GM10847 (cell line): ENCODE results near the gene IGFL2.

ENCODE experiments used
- POLR2A ChIP-seq: IDR thresholded peaks from 2 replicates; pipeline ENCODE4 v1.6.1; 2011; ENCODE audit not compliant: insufficient read length; ENCODE audit errors: extremely low read depth

IGFL2 gene

GRCh38 chr19:46198756-46199155 lies 50.7 kb downstream of the IGFL2 start:
- TF ChIP-seq POLR2A = no peak

GRCh38 chr19:46201454-46202310 lies 53.6 kb downstream of the IGFL2 start:
- TF ChIP-seq POLR2A = no peak

DNA sequence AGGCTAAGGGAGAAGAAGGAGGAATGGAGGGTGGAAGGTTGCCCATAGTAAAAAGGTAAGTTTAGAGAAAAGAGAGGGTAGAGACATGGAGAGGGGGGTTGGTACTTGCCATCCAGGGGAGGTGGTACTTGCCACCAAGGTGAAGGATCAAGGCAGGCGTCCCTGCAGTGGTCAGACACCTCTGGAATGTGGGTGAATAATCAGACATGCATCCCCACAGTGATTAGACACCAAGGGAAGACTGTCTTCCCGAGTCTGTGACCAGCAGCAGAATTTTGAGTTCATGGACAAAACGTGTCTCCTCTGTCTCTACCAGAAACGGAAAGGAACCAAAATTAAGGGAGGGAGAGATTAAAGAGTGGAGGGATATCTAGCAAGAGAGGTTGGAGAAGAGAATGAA lies 54.4 kb downstream of the IGFL2 start:
- no peak for TF ChIP-seq POLR2A

DNA sequence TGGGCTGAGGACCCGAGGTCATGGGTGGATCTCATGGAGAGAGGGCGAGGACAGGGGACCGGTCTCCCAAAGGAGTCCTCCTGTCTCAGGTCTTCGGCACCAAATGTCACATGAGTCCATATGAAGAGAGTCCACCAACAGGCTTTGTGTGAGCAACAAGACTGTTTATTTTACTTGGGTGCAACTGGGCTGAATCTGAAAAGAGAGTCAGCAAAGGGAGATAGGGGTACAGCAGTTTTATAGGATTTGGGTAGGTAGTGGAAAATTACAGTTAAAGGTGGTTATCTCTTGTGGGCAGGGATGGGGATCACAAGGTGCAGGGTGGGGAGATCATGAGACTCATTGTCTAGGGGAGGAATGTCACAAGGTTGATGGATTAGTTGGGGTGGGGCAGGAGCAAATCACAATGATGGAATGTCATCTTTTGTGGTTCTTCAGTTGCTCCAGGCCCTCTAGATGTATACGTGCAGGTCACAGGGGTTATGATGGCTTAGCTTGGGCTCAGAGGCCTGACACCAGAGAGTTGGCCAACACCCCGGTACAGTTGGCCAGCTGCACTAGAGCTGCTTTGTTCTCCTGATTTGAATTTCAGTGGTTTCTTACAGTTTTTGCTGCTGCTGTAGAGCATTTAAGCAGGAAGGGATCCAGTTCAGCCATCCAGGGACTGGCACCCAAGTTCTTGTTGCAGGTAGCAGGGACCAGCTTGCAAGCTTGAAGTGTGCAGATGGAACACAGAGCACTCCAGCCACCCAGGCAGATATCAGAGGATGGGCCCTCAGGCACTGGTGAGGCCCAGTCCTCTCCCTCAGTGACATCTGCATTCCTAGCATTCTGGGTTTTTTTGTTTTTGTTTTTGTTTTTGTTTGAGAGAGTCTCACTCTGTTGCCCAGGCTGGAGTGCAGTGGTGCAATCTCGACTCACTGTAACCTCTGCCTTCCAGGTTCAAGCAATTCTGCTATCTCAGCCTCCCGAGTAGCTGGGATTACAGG lies 55.1 kb downstream of the IGFL2 start:
- TF ChIP-seq POLR2A = no peak

- TF ChIP-seq POLR2A = no peak
These were observed 56.0 kb downstream of the IGFL2 start for GRCh38 chr19:46204008-46204407.

GRCh38 chr19:46205183-46205984 lies 57.3 kb downstream of the IGFL2 start:
- TF ChIP-seq POLR2A = no peak

DNA sequence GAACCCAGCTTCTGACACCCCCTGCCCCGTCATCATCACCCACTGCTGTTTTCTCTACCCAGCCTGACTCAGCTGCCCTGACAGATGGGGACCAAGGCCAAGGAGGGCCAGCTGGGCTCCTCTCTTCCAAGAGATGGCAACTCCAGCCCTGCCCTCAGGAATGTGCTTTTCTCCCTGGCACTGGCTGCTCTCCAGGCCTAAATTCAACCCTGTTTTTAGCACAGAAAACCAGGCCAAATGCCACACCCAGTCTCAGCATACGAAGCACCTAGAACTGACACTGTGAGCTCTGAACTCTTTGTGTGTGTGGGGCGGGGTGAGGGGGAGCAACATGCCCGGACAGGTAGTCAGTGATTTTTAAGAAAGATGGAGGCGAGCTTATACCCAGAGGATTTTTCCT lies 58.1 kb downstream of the IGFL2 start:
- no peak for TF ChIP-seq POLR2A

GRCh38 chr19:46206682-46207081 lies 58.6 kb downstream of the IGFL2 start:
- TF ChIP-seq POLR2A = no peak

DNA sequence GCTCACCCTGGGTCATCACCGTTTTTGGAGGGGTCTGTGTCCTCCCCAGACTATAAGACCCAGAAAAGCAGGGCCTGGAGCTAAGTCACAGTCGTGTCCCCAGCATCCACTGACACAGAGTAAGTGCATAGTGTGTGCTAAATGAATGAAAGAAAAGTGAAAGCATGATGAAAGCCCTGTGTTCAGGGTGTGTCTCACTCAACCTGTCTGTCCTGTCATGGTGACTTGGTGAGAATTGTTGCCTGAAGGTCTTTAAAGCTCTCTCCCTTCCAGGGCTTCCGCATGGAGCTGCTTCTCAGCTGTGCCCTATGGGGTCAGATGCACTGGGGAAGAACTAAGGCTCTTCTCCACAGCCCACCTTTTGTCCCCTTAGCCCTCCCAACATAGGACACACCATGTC lies 61.0 kb downstream of the IGFL2 start:
- no peak for TF ChIP-seq POLR2A

GRCh38 chr19:46209472-46209871 lies 61.4 kb downstream of the IGFL2 start:
- TF ChIP-seq POLR2A = no peak

DNA sequence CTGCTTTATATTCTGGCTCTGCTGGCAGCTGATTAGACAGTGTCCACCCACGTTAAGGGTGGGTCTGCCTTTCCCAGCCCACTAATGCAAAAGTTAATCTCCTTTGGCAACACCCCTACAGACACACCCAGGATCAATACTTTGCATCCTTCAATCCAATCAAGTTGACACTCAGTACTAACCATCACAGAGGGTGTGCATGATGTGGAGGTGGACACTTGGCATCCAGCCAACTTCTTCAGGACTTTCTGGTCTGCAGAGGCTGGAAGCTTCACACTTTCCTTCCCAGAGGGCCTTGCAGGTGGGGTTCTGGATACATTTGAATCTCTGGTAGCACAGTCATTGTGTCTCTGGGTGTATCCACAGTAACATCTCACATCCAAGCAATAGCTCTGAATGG lies 62.6 kb downstream of the IGFL2 start:
- TF ChIP-seq POLR2A = no peak
